ENCODE measurements around the gene MAT2B.
A peak's percentile ranks its signal among the peaks of the same experiment; 100 is the strongest.

Gene MAT2B

GRCh38 chr5:163551156-163551555 is 45.7 kb downstream of the MAT2B start:
- no peak for DNase-seq (ENCODE audit: low spot score)

- DNase-seq (ENCODE audit: low spot score): no peak
These were observed 47.1 kb downstream of the MAT2B start for GRCh38 chr5:163552536-163552935.

- DNase-seq (ENCODE audit: low spot score): no peak
These were observed 55.9 kb downstream of the MAT2B start for GRCh38 chr5:163561339-163561738.

GRCh38 chr5:163562071-163562470 is 56.7 kb downstream of the MAT2B start:
- no peak for DNase-seq (ENCODE audit: low spot score)

- no peak for DNase-seq (ENCODE audit: low spot score)
These were observed 57.7 kb downstream of the MAT2B start for GRCh38 chr5:163563112-163563511.

GRCh38 chr5:163563880-163564279 is 58.5 kb downstream of the MAT2B start:
- DNase-seq (ENCODE audit: low spot score): no peak

GRCh38 chr5:163564321-163564938 is 59.0 kb downstream of the MAT2B start:
- peak; percentile 61 for DNase-seq (ENCODE audit: low spot score)

- DNase-seq (ENCODE audit: low spot score): no peak
These were observed 60.1 kb downstream of the MAT2B start for GRCh38 chr5:163565492-163565891.

- peak; percentile 47 for DNase-seq (ENCODE audit: low spot score)
These were observed 60.7 kb downstream of the MAT2B start for GRCh38 chr5:163565931-163566608.

- DNase-seq (ENCODE audit: low spot score): no peak
These were observed 61.3 kb downstream of the MAT2B start for GRCh38 chr5:163566678-163567077.

- no peak for DNase-seq (ENCODE audit: low spot score)
These were observed 62.4 kb downstream of the MAT2B start for GRCh38 chr5:163567811-163568210.
